HS-27A (cell line): ENCODE measurements around the gene EFCAB11.
A peak's percentile ranks its signal among the peaks of the same experiment; 100 is the strongest.

Experiments
- DNase-seq: peaks from one replicate; pipeline ENCODE4 v3.0.0-alpha.2; 2012; ENCODE audit warnings: low read depth, missing footprints

The EFCAB11 gene

DNA sequence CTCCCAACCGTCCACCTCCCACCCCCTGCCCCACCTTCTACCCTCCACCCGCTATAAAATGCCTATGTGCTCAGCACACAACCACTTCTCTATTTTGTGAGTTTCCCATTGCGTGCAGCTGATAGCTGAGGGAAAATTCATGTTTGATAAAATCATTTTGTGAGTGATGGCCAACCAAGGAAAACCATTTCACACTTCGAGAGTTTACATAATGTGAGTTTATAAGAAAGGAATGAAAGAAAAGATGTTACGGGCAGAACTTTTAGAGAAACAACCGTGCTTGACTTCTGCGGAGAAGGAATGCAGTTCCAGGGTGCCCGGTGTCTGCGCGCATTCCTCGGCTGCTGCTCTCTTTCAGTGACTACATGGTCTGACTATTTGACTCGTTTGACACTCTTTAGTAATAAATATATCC, 140.9 kb downstream of the EFCAB11 start:
- DNase-seq: peak; percentile 91

DNA sequence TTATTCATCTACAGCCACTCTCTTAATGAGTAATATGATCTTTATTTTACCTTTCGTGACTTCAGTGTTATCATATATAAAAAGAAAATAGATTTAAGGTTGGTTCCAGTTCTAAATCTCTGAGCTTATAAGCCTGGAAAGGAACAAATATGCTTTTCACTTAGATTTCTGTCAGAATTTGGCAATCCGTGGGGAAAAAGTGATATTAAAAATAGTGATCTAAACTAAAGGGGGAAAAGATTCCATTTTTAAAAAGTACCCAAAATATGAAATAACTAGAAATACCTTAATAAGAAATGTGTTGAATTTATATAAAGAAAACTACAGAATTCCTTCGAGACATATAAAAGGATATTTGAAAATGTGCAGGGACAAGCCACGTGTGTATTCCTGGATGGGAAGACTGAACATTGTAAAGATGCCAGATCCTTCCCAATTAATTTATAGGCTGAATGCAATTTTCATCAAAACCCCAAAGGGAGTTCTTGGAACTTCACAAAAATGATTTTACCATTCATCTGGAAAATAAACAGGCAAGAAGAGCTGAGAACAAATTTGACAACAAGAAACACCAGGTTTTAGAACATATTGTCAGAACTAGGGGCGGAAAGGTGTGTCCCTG, 142.5 kb downstream of the EFCAB11 start:
- DNase-seq: no peak

DNA sequence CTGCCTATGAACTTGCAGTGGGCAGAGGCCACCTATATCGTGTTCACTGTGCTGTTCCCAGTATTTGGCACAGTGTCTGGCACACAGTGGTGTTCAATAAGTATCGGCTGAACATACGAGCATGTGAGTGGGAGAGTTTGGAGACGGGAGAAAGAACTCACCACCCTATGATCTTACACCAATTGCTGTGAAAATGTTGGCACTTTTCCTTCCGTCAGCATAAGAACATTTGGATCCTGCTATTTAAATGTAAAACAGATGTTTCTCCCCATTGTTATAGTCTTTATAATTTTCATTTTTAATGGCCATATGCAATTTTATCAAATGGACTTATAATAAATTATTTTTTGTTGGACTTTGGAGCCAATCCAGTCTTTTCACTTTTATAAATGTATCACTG, 144.4 kb downstream of the EFCAB11 start:
- no peak for DNase-seq

DNA sequence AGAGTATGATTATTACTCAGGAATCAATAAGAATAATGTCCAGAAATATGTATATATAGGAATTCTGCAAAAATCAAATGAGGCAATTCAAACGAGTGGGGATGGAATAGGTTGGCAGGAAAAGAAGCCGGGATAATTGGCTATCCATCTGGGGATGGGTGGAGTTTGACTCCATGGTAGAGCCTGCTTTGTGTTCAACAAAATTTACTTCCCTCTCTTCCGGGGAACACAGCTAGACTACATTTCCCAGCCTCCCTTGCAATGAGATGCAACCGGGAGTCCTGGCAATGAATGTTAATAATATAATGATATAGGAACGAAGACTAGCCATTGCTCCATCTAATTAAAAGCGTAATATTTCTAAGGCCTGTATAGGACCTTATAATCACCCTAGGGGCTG, 146.6 kb downstream of the EFCAB11 start:
- no peak for DNase-seq

DNA sequence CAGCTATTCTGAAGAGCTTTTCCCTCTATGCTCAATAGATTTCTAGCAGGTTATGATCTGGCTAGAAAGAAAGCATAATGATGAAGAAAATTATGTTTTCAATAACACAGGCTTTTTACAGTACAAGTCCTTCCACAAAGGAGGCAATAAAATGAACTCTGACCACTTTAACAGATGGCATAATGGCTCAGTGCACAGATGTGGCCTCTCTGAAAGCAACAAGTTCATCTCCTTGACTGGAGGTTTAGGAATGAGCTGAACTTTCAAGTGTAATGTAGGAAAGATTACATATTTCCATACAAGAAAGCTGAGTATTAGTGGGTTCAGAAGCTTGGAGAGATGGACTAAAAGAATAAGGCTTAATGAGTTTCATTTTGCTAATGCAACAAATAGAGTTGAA, 147.4 kb downstream of the EFCAB11 start:
- no peak for DNase-seq

DNA sequence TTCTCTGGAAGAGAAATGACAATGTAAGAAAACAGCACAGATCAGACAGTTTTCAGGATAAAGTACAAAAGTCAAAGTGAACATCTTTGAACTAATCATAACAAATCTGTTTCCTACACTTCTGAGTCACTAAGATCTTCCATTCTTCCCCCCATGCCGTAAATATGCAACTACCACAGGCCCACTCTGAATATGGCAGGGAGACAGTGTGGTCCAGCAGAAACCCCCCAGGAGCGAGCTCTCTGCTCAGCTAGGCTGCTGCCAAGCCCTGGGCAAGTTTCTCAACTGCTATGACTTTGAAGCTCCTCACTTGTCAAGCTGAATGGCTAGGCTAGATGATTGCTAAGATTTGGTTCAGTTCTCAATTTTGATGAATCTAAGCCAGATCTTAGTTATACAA, 148.1 kb downstream of the EFCAB11 start:
- no peak for DNase-seq

DNA sequence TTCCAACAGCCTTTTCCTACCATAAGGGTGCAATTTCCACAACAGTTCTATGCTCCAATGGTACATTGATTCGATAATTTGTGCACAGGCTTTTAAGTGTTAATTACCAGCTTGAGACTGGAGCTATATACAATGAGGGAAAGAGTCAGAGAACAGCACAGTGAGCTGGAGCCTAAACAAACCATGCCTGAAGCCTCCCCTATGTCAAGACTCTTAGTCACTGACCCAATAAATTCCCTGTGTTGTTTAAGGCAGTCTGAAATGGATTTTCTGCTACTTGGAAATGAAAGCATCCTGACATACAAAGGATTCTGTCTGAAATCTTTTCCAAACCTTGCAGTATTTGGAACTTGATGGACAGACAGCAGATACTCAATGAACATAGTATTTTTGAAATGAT, 149.0 kb downstream of the EFCAB11 start:
- DNase-seq: no peak

DNA sequence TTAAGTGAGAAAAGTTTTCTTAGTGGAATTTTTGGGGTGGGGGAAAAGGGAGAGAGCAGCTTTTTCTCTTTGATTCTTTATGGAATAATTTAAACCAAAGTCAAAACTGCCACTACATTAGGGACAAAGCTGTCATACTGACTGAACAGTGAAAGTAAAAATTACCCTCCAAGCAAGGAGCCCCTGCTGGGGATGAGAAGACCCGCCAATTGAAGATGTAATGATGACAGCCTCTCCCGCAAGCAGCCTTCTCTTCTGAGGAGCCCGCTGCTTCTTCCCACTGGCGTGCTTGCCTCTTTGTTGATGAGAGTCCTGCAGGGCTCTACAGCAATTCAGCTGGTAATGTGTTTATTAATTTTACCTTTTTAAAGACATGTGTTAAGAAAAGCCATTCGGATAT, 151.0 kb downstream of the EFCAB11 start:
- no peak for DNase-seq

DNA sequence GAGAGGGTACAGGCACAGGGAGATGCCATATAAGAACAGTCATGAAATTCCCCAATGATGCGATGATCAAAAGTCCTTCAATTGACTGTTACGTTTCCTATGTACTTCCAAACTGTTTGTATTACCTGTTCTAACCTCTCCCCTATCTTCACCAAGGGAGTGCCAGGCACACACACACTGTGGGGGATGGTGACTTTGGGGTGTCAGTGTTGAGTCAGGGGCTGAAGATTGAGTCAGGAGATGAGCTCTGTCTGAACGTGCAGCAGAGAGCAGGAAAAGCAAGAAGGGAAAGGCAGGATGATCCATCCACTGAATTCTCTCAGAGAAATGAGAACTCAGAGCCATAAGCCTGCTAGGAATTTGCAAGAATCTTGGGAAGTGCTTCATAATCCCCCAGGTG, 153.4 kb downstream of the EFCAB11 start:
- DNase-seq: no peak

DNA sequence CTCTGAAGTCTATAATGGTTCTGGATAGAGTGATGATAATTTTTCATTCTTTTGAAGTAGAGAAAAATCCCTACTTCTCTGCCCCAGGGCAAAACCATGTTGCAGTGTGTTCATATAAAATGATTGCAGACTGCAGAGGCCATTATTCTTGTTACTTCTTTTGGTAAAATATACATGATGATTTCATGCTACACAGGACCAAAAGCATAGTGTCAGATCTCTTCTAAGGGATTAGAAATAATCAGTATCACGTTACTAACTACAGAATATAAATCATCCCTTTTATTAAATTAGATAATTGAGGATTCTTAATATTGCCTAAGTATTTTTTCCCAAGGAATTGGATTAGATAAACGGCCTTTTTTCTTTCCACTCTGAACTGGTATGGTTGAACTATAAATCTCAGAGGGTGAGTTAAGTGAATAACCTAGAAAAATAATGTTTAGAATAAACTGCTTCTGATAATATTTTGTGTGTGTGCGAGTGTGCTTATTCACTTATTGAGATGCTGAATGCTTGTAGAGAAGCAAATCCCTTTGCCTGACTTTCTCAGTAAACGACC, 156.2 kb downstream of the EFCAB11 start:
- no peak for DNase-seq

- no peak for DNase-seq
Observed at GRCh38 chr14:89797148-89797547, 157.4 kb downstream of the EFCAB11 start.

- DNase-seq: no peak
Observed at GRCh38 chr14:89794096-89794495, 160.4 kb downstream of the EFCAB11 start.

GRCh38 chr14:89793367-89793716, 161.2 kb downstream of the EFCAB11 start:
- DNase-seq: no peak

- DNase-seq: no peak
Observed at GRCh38 chr14:89792489-89793366, 161.8 kb downstream of the EFCAB11 start.

GRCh38 chr14:89787525-89787924, 167.0 kb downstream of the EFCAB11 start:
- no peak for DNase-seq

DNA sequence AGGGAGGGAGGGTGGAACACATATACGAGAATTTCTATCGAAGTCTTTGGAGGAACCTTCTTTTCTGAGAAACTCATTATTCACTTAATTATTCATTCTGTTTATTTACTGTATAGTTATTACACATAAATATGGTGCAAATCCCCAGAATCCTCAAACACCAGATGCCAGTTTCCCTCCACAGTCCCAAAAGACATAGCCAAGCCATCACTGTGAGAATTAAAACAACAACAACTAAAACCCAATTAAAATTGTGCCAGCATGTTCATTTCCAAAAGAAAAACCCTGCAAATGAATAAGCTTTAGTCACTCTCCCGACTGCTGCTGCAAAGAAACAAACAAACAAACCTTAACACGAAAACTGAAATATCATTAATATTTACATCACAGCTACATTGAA, 173.5 kb downstream of the EFCAB11 start:
- DNase-seq: no peak

- no peak for DNase-seq
Observed at GRCh38 chr14:89779707-89780106, 174.8 kb downstream of the EFCAB11 start.

DNA sequence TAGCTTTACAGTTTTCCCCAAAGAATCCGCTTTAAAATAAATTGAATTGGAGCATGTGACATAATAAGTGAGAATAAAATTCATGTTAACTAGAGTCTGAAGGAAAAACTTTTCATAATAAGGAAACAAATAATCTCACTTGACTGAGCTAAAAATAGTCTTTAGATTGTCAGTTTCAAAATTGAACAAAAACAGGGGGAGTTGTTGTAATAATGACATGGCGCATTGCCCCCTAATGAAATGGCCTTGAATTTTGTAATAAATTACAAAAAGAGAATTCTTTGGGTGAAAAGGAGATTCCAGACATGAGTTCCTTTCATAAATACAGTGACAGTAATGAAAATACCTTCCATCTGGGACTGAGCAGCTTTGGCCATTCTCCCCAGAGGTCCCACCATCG, 178.6 kb downstream of the EFCAB11 start:
- no peak for DNase-seq

DNA sequence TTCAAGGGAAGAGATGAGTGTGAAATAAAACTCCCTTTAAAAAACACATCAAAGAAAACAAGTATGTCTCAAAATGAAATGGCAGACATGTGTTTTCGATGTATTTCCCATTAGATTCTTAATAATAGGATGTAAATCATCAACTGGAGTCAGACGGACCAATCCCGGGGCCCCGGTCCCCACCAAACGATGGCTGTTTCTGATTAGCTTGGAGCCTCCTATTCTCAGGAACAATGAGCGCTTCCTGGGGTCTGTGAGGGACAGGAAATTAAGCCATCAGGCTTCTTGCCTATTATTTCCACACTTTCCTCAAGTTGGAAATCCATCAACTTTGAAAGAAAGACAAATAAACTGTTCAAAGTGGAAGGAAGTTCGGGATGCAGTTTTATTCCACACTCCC, 179.4 kb downstream of the EFCAB11 start:
- DNase-seq: no peak

DNA sequence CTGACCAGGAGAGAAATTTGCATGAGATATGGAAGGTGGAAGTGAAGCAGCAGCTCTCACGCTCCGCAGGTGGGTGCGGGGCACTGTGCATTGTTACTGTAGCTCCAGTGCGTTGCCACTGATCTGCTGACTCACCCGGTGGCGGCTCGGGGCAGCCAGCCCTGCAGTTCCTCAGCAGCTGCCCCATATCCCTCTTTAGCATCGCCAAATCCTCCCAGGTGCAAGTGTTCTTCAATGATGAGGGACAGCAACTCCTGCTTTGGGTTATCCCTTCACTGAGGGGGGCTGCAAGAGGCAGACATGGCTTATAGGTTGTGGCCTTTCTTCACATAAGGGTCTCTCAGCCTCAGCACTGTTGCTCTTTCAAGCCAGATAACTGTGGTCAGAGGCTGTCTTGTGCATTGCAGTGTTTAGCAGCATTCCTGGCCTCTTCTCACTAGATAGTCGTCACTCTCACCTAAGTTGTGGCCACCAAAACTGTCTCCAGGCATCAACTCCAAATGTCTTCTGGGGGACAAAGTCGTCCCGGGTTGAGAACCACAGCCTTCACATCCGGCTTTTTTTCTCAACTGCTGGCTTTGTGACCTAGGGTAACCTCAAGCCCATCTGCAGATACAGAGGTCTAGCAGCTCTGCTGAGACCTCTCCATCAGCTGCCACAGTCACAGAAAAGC, 180.8 kb downstream of the EFCAB11 start:
- DNase-seq: no peak

GRCh38 chr14:89773151-89773550, 181.4 kb downstream of the EFCAB11 start:
- DNase-seq: no peak

- DNase-seq: no peak
Observed at GRCh38 chr14:89771251-89771650, 183.3 kb downstream of the EFCAB11 start.

- DNase-seq: peak; percentile 30
Observed at GRCh38 chr14:89767861-89768268, 186.7 kb downstream of the EFCAB11 start.
